ENCODE measurements around the gene SPN.
A peak's percentile ranks its signal among the peaks of the same experiment; 100 is the strongest.
"Not testable (repeated sequence)": the region's sequence is repeated elsewhere in the genome, so short reads cannot be mapped to it uniquely, and the experiment has no call there.

Gene SPN

DNA sequence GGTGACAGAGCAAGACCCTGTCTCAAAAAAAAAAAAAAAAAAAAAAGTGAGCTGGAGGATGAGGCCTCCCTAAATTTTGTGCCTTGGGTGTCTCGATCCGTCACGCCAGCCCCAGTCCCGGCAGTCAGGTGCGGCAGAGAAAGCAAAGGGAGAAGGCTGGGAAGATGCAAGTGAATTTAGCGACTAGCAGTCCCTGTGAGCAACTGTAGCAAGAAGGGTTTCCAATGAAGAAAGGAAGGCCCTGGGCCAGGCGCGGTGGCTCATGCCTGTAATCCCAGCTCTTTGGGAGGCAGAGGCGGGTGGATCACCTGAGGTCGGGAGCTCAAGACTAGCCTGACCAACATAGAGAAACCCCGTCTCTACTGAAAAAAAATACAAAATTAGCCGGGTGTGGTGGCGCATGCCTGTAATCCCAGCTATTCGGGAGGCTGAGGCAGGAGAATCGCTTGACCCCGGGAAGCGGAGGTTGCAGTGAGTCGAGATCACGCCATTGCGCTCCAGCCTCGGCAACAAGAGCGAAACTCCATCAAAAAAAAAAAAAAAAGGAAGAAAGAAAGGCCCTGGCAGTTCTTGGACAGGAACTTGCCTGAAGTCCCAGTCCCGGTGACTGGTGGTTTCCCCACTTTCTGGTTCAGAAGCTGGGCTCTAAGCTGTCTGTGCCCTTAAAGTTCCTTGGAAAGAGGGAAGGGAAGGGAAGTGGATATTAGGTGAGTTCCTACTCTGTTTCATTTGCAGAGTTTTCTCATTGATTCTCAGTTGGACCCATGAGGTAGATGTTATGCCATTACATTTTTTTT lies 14.1 kb downstream of the SPN start:
- no peak for DNase-seq (ENCODE audit: low read depth, low spot score)

DNA sequence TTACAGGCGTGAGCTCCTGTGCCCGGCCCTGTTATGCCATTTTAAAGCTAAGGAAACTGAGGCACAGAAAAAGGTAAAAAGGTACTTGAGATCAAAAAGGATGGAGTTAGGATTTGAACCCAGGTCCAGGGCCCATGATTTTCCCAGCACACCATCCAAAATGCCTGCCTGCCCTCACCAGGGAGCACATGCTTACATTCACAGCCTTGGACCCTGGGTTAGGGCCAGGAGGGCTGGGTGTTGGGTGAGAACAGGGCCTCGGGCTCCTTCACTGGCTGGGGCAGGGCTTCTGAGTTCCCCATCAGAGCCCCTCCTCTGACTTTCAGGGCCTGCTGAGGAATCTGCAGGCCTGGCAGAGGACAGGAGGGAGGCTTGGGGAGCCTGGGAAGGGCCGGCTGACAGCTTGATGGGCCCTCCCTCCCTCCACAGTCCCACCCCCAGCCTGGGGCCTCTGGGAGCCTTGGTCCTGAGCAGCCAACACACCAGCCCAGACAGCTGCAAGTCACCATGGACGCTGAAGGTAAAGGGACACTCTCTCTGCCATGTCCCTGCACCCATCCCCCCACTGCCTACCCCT lies 15.7 kb downstream of the SPN start, which contains the start of gene QPRT:
Gene QPRT, plus strand, starts transcription at position 490 of the 577 bp plus-strand sequence. Its CDS starts 18 bp downstream, at position 508.
- peak; percentile 39 for DNase-seq (ENCODE audit: low read depth, low spot score)

DNA sequence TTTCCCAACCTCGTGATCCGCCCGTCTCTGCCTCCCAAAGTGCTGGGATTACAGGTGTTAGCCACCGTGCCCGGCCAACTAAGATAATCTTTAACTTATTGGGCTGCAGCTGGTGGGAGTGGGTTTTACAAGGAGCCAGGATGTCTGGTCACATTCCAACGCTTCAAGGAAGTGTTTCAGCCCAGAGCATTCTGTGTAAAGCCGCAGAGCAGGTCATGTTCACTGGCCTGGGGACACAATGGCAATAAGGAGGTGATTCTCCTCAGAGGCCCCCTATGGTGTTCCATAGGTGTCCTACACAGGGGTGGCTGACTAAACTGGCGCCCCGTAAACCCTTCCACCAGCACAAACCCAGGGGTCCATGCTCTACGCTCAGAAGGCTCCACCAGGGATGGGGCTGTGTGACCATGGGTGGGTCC lies 17.1 kb downstream of the SPN start:
- no peak for DNase-seq (ENCODE audit: low read depth, low spot score)

DNA sequence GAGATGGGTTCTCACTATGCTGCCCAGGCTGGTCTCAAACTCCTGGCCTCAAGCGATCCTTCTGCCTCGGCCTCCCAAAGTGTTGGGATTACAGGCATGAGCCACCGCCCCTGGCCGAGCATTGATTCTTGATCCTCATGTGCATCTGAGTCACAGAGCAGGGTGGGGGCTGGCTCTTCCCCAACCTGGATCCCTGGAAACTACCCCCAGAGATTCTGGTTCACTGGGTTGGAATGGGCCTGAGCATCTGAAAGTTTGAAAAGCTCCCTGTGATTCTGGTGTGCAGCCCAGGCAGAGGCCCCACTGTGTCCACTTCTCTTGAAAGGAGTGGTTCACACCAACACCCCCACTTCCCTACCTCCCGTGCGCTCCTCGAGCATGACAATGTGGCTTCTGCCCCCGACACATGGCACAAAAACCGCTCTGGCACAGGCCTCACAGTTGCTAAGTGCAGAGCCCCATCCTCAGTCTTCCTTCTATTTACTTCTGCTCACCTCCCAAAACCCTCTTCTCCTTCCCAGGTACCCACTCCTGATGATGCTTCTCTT lies 20.6 kb downstream of the SPN start:
- no peak for DNase-seq (ENCODE audit: low read depth, low spot score)

DNA sequence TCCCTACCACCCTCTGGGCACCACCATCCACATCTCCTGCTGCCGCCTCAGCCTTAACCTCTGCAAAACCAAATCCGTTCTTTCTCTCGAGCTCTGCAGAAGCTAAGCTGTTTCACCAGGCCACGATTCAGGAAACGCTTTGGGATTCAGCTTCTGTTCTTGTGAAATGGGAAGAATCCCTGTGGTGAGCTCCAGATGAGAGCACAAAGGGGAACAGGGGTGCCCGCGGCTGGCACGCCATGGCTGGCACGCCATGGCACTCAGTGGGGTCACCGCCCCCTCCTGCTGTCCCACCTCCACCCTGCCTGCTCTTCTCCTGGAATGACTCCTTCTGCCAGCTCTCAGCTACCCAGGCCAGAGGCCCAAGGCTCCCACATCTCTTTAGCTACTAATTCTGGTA lies 21.6 kb downstream of the SPN start:
- no peak for DNase-seq (ENCODE audit: low read depth, low spot score)

DNA sequence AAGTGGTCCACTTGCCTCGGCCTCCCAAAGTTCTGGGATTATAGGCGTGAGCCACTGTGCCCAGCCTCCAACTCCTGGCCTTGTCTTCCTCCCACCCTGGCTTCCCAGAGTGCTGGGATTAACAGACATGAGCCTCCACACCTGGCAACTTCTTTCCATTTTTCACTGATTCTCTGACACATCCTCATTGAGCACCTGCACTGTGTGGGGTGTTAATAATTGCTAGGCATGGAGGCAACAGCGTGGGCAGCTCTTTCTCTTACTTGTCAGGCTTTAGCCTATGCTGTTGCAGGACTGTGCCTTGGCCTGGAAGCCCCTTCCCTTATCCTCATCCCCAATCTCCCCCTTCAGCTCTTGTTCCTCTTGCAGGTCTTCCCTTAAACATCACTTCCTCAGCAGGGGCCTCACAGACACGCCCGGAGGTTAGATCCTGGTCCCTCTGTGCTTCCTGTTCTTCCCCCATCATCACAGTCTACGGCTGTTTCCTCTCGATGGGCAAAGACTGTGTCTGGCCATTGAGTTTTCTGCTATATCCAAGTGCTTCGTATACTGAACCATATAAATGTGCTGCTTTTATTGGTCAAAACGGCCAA lies 23.8 kb downstream of the SPN start:
- DNase-seq (ENCODE audit: low read depth, low spot score): no peak

DNA sequence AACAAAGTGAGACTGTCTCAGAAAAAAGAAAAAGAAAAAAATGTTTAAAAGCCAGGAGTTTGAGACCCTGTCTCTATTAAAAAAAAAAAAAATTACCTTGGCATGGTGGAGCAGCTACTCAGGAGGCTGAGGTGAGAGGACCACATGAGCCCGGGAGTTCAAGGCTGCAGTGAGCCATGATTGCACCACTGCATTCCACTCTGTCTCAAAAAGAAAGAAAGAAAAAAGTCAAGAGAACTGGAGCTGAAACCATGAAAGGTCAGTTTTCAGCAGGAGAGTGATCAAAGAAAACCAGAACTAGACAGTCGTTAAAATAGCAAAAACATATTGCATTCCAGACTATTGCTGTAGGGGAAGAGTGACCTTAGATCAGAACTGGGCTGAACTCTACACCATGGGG lies 24.7 kb downstream of the SPN start:
- no peak for DNase-seq (ENCODE audit: low read depth, low spot score)

DNA sequence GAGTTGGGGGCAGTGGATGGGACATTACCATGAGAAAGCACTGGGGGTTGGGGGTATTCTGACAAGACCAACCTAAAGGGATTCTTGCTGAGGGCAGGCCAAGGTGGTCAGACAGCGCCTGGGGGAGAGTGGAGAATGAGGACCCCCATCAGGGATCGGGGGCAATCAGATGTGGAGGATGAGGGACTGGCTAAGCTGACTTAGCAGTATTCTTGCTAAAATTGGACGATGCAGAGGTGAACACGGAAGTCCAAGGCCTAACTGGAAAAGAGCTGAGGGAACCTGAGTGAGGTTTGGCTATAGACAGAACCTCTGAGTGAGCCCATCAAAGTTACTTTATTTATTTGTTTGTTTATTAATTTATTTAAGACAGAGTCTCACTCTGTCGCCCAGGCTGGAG lies 25.1 kb downstream of the SPN start:
- no peak for DNase-seq (ENCODE audit: low read depth, low spot score)

DNA sequence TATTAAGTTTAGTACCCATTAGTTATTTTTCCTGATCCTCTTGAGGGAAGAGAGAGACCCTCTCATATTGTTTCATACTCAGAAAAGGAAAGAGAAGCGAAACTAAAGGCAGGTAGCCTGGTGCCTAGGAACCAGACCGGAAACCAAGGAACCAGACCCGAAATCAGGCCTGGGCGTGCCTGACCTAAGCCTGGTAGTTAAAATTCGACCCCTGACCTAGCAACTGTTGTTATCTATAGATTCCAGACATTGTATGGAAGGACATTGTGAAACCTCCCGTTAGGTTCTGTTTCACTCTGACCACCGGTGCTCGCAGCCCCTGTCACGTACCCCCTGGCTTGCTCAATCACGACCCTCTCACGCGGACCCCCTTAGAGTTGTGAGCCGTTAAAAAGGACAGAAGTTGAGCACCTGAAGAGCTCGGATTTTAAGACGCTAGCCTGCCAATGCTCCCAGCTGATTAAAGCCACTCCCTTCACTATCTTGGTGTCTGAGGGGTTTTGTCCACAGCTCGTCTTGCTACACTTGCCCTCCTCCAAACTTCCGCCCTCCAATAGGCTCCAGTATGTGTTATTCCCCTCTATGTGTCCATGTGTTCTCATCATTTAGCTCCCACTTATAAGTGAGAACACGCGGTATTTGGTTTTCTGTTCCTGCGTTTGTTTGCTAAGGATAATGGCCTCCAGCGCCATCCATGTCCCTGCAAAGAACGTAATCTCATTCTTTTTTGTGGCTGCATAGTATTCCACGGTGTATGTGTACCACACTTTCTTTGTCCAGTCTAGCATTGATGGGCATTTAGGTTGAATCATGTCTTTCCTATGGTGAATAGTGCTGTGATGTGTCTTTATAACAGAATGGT lies 26.7 kb downstream of the SPN start:
- DNase-seq (ENCODE audit: low read depth, low spot score): not testable (repeated sequence)

DNA sequence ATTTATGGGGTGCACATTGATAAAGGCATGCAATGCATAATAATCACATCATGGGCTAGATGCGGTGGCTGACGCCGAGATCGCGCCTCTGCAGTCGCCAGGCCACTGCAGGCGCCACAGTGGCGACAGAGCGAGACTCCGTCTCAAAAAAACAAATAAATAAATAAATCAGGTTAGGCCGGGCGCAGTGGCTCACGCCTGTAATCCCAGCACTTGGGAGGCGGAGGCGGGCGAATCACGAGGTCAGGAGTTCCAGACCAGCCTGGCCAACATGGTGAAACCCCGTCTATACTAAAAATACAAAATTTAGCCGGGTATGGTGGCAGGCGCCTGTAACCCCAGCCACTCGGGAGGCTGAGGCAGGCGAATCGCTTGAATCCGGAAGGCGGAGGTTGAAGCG lies 29.6 kb downstream of the SPN start:
- not testable (repeated sequence) for DNase-seq (ENCODE audit: low read depth, low spot score)

DNA sequence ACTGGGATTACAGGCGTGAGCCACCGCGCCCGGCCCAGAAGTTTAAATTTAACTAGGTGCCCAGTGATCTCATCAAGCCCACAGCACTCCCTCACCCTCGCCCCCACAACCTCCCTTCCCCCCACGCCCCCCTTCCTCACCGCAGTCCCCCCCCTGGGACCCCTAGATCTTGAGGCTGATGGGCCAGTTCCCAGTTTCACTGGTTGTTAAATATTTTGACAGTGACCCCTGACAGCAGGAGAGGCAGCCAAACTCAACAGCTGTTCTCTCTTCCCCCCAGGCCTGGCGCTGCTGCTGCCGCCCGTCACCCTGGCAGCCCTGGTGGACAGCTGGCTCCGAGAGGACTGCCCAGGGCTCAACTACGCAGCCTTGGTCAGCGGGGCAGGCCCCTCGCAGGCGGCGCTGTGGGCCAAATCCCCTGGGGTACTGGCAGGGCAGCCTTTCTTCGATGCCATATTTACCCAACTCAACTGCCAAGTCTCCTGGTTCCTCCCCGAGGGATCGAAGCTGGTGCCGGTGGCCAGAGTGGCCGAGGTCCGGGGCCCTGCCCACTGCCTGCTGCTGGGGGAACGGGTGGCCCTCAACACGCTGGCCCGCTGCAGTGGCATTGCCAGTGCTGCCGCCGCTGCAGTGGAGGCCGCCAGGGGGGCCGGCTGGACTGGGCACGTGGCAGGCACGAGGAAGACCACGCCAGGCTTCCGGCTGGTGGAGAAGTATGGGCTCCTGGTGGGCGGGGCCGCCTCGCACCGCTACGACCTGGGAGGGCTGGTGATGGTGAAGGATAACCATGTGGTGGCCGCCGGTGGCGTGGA lies 31.5 kb downstream of the SPN start:
- DNase-seq (ENCODE audit: low read depth, low spot score): no peak

DNA sequence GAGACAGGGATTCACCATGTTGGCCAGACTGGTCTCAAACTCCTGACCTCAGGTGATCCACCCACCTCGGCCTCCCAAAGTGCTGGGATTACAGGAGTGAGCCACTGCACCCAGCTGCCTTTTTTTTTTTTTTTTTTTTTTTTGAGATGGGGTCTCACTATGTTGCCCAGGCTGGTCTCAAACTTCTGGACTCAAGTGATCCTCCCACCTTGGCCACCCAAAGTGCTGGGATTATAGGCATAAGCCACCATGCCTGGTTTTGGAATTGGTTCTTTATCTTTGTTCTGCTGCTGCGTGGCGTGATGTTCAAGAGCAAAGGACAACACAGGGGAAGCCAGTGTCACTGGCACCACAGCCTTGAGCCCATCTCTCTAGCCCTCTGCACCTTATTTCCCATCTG lies 32.6 kb downstream of the SPN start:
- DNase-seq (ENCODE audit: low read depth, low spot score): not testable (repeated sequence)

DNA sequence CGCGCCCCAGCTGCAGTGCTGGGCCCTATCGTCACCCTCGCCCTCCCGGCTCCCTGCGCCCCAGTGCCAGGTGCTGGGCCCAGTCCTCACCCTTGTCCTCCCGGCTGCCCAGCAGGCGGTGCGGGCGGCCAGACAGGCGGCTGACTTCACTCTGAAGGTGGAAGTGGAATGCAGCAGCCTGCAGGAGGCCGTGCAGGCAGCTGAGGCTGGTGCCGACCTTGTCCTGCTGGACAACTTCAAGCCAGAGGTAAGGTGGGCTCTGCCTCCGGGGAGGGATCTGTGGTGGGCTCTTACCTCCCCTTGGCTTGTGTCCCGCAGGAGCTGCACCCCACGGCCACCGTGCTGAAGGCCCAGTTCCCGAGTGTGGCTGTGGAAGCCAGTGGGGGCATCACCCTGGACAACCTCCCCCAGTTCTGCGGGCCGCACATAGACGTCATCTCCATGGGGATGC lies 33.9 kb downstream of the SPN start:
- DNase-seq (ENCODE audit: low read depth, low spot score): no peak

DNA sequence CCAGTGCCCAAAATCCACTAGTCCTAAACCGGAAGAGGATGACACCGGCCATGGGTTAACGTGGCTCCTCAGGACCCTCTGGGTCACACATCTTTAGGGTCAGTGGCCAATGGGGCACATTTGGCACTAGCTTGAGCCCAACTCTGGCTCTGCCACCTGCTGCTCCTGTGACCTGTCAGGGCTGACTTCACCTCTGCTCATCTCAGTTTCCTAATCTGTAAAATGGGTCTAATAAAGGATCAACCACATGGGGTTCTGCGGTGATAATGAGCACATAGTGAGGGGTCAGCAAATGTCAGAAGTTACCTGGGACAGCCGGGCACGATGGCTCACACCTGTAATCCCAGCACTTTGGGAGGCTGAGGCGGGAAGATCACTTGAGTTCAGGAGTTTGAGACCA lies 34.3 kb downstream of the SPN start:
- DNase-seq (ENCODE audit: low read depth, low spot score): no peak

DNA sequence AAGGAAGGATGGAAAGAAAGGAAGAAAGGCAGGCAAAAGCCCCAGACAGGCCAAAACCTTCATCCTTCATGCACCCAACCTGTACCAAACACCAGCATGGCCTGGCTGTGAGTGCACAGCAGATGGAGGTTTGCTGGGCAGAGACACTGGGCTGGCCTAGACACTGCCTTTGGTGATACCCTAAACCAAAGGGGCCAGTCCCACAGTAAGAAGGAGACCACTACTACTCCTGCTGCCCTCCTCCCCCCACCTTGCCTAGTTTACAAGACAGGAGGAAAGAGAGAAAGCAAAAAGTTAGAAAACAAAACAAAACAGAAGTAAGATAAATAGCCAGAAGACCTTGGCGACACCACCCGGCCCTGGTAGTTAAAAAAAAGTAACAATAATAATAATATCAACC lies 35.0 kb downstream of the SPN start:
- no peak for DNase-seq (ENCODE audit: low read depth, low spot score)

DNA sequence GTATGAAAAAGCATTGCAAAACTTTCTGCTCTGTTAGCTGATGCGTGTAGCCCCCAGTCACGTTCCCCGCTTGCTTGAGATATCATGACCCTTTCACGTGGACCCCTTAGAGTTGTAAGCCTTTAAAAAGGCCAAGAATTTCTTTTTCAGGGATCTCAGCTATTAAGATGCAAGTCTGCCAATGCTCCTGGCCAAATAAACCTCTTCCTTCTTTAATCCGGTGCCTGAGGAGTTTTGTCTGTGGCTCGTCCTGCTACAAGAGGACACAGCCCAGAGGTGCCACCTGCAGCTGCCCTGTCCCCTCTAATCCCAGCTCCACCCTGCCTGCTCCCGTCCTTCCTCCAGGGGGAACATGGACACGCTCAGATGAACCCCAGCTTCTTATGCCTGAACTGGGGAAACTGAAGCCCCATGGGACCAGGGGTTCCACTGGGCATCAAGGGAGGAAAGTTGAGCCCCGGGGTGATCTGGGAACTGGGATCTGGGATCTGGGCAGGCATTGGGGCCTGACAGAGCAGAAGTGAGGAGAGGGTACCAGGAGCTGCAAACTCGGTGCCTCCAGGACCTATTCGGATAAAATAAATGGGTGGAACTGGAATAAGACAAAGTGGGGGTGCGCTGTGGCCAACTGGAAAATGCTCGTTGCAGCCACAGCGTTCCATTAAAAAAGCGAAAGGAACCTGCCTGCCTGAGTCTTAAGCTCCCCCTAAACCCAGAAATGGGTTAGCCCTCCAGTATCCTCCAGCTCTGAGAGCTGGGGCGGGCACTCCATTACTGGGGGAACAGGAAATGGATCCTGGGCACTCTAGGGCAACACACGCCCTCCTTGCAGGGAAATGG lies 35.7 kb downstream of the SPN start:
- no peak for DNase-seq (ENCODE audit: low read depth, low spot score)

DNA sequence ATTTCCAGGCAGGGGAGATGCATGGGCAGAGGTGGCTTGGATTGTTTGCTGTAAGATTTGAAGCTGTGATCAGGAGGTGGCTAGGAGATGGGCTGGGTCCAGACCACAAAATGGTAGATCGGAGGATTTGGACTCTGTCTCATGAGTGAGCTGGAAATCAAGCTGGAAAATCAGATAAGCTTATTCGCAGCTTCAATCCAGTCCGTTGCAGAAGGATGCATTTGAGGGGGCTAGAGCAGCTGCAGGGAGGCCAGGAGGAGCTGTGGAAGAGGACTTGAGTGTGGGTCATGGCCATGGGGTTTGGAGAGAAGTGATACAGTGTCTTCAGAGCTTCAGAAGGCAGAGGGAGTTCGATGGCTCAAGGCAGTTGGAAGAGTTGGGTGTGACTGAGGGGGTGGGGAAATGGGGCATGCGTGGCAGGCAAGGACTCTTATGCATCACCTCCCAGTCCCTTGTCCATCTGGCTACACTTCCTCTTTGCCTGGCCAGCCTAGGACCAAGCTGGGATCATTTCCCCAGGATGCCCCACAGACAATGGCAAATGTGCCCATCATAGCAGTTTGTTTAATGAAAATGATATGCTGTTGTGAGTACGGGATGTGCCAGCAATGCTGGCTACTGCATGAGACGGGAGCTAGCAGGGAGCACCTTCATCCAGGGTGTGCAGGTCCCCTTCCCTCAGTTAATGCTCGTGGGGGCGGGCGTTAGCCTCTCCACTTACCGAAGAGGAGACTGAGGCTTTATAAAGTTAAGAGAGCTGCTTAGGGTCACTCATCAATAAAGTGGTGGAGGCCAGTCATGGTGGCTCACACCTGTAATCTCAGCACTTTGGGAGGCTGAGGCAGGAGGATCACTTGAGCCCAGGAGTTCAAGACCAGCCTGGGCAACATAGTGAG lies 36.5 kb downstream of the SPN start:
- no peak for DNase-seq (ENCODE audit: low read depth, low spot score)

DNA sequence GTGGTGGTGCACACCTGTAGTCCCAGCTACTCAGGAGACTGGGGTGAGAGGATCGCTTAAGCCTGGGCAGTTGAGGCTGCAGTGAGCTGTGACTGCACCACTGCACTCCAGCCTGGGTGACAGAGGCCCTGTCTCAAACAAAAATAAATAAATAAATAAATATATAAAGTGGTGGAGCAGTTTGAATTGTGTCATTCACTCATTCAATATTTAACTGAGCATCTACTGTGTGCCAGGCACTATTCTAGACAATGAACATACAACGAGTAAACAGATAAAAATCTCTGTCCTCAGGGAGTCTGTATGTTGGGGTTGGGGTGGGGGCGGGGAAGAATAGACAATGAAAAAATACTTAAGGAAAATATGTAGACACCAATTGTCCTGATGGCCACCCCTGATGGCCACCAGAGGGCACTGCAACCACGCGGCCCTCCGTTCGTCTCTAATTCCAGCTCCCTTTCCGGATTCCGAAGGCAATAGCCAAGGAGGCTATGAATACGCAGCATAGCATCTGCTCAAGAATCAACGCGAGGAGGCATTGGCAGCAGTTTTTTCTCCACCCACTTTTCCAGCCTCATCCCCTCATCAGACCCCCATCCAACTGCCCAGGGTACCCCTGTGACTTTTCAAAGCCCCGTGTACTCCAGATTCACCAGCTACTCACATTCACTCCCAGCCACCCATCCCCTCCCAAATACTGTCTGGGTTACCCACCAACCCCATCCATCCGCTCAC lies 37.4 kb downstream of the SPN start:
- peak; percentile 93 for DNase-seq (ENCODE audit: low read depth, low spot score)

All from astrocyte of the hippocampus (primary cell).